ENCODE results near the gene UCHL3.

UCHL3 gene

DNA sequence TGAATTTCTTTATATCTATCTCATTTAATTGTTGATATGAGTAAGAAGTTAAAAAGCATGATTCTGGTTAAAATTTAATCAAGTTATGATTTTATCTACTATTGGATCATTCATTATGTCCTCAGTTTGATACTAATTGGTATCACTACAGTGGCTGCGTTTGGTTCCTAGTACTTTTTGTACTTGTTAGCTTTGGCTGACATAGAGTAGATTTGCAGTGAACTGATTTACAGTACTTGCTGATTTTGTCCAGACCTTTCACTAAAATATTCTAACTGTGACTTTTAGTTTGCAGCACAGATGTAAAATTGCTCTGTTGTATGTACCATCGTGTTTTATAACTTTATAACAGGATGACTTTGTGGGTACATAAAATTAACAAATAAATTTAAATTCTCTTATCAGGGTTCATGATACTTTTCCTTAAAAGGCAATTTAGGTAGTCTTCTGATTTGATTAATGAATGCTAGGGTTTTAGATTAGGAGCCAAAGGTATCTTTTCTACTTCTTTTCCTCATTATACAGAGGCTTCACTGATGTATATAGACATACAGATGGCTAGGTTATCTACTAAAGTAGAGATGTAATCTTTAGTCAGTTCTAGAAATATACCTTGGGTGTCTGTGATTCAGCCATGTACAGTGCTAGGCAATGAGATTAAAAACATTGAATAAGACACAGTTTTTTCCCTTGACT, 8.7 kb downstream of the UCHL3 start:
- DNase-seq (ENCODE audit: low read depth in 1 of 2, low spot score in 1 of 2): no peak
- in situ Hi-C loops (cut with HindIII; ENCODE audit: low pct_unique_long_range_greater_than_20kb, low sequenced_read_pairs): no loop called here
- no peak for TF ChIP-seq JUND (IDR thresholded peaks at IDR 0.05; ENCODE audit: low read depth)

DNA sequence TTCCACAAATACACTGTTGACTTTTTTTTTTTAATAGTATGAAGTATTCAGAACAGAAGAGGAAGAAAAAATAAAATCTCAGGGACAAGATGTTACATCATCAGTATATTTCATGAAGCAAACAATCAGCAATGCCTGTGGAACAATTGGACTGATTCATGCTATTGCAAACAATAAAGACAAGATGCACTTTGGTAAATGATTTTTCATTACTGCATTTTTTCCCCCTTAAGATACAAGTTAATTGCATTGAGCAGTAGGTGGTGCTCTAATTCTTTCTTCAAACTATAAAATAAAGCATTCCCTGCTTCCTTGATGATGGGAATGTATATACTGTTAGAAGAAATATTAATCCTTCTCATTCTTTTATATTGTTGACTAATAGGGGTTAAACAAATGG, 17.1 kb downstream of the UCHL3 start:
- in situ Hi-C loops (cut with HindIII; ENCODE audit: low pct_unique_long_range_greater_than_20kb, low sequenced_read_pairs): no loop called here
- TF ChIP-seq JUND (IDR thresholded peaks at IDR 0.05; ENCODE audit: low read depth): no peak
- peak in 1 of 2 experiments; percentile 34 for DNase-seq (ENCODE audit: low read depth in 1 of 2, low spot score in 1 of 2)

DNA sequence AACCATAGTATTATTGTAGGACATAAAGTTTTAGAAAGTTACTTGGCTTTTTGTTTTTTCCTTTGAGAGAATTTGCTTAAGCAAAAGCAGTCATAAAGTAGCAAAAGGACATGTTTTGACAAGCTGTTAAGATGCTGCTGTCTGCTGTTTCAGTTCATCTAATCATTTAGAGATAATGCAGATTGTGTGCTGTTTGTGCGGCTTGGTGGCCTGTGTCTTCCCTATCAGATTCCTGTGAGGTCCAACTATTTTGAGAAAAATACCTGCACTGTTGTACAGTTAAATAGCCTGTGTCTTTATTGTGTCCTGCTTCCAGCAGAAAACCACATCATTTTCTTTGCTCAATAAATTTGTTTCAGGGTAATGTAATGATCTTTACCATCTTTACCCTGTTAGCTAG, 20.0 kb downstream of the UCHL3 start:
- in situ Hi-C loops (cut with HindIII; ENCODE audit: low pct_unique_long_range_greater_than_20kb, low sequenced_read_pairs): no loop called here
- no peak for TF ChIP-seq JUND (IDR thresholded peaks at IDR 0.05; ENCODE audit: low read depth)
- no peak for DNase-seq (ENCODE audit: low read depth in 1 of 2, low spot score in 1 of 2)

DNA sequence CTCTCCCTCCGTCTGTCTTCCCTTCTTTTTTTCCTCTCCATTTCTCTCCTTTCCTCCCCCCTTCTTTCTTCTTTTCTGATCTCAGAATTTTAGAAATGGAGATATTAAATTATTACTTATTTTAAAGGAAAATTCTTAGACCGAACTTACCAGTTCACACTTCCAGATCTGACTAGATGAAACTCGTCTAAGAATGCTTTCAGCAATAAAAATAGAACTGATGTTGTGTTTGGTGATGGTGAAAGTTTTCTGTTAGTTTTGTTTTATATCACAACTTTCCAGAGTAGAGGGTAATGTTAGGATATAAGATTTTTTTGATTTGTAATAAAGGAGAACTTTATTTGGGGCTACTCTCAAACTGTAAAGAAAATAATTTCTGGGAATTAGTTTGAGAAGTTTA, 29.9 kb downstream of the UCHL3 start:
- in situ Hi-C loops (cut with HindIII; ENCODE audit: low pct_unique_long_range_greater_than_20kb, low sequenced_read_pairs): no loop called here
- no peak for TF ChIP-seq JUND (IDR thresholded peaks at IDR 0.05; ENCODE audit: low read depth)
- DNase-seq (ENCODE audit: low read depth in 1 of 2, low spot score in 1 of 2): no peak

DNA sequence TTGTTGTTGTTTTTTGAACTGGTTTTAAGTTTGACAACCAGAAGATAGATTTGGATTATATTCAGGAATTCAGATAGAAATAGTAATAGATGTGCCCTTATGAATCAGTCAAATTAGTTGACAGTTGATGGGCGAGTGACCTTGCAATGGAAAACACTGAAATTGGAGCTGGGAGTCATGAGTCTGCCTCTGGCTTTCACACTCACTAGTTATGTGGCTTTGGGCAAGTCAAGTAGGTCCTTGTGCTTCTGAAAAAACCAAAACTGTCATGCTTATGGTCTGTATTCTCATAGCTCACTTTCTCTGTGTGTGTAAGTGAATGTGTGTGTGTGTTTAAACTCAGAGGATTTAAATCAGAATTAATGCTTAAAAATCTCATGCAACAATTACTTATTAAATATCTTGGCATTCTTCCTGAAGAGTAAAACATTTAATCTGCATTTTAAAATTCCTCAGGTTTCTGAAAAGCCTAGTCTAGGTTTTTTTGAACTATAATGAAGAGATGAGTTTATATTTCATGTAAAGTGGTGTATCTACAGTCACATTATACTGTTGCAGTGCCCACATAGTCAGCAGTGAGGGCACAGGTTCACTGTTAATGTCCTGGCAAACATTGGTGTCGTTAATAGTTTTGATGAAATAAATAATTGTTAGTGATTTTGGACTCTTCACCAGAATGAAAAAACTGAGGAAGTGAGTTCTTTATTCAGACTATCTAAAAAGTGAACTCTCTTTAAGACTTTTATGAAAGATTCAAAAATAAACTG, 32.5 kb downstream of the UCHL3 start:
- TF ChIP-seq JUND (IDR thresholded peaks at IDR 0.05; ENCODE audit: low read depth): no peak
- in situ Hi-C loops (cut with HindIII; ENCODE audit: low pct_unique_long_range_greater_than_20kb, low sequenced_read_pairs): no loop called here
- no peak for DNase-seq (ENCODE audit: low read depth in 1 of 2, low spot score in 1 of 2)

DNA sequence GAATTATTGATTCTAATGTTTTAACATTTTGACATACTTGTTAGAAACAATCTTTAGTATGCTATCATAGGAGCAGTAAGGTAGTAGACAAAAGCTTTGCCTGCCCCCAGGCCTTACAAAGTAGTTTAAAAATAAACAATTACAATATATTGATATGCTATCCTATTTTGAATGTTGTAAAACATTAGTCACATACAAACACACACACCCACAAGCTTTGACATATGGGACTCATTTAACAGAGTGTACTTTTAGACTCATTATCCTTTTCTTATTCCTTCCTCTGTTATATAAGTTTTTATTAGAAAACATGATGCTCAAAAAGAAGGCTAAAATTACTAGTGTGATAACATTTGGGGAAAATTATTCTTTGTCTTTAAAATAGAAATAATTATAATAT, 33.5 kb downstream of the UCHL3 start:
- in situ Hi-C loops (cut with HindIII; ENCODE audit: low pct_unique_long_range_greater_than_20kb, low sequenced_read_pairs): no loop called here
- no peak for DNase-seq (ENCODE audit: low read depth in 1 of 2, low spot score in 1 of 2)
- no peak for TF ChIP-seq JUND (IDR thresholded peaks at IDR 0.05; ENCODE audit: low read depth)

DNA sequence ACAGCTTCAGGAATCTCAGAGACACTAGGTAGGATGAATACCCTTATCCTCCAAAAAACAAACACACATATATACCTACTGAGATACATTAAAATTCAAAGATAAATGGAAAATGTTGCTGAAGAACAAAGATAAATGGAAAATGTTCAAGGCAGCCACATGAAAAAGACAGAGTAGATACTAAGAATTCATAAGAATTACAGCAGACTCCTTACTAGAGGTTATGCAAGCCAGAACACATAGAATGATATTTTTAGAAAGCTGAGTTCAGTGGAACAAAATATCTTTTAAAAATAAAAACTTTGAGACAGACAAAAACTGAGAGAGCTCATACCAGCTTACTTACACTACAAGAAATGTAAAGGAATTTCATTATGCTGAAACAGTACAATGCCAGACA, 35.6 kb downstream of the UCHL3 start:
- TF ChIP-seq JUND (IDR thresholded peaks at IDR 0.05; ENCODE audit: low read depth): no peak

DNA sequence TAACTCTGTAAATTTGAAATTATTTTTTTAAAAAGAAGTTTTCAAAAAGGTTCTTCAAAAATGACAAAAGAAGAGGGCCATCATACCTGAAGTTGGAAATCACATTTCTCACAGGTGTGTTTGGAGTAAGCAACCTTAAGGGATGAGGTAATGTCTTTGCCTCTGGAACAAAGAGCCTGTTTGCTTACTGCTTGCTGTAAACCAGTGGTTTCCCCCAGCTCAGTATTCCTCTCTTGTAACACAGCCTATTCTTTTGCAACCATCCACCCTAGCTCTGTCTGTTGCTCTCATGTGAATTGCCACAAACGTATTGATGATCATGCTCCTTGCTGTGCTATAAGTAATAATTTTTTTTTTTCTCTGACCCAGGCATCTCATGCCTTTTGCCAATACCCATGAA, 38.1 kb downstream of the UCHL3 start:
- in situ Hi-C loops (cut with HindIII; ENCODE audit: low pct_unique_long_range_greater_than_20kb, low sequenced_read_pairs): no loop called here
- TF ChIP-seq JUND (IDR thresholded peaks at IDR 0.05; ENCODE audit: low read depth): no peak
- peak in 1 of 2 experiments; percentile 2 for DNase-seq (ENCODE audit: low read depth in 1 of 2, low spot score in 1 of 2)

More for the DNA sequence above, 35.6 kb downstream of the UCHL3 start:
- no peak for DNase-seq (ENCODE audit: low read depth in 1 of 2, low spot score in 1 of 2)
- in situ Hi-C loops (cut with HindIII; ENCODE audit: low pct_unique_long_range_greater_than_20kb, low sequenced_read_pairs): no loop called here

DNA sequence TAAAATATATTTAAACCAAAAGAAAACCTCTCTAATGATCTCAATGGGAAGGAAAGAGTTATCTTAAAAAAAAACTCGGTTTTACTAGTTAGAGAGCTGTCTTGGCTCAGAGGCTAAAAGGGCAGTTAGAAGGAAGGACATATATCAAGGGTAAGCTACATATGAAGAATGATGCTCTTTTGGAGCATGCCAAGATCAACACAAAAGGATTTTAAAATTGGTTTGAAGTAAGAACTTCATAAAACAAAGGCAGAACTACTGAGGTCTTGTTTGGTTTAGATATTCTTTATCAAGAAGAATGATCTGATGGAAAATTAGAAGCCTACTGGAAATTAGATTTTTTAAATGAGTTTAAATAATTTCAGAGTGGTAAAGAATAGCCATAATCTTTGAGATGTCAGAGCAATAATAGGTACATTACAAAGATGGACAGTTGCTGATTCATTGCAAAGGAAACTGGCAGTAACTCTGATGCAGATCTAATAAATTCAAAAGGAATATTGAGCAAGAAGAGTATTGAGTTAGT, 47.1 kb downstream of the UCHL3 start:
- in situ Hi-C loops (cut with HindIII; ENCODE audit: low pct_unique_long_range_greater_than_20kb, low sequenced_read_pairs): no loop called here
- TF ChIP-seq JUND (IDR thresholded peaks at IDR 0.05; ENCODE audit: low read depth): no peak
- no peak for DNase-seq (ENCODE audit: low read depth in 1 of 2, low spot score in 1 of 2)

DNA sequence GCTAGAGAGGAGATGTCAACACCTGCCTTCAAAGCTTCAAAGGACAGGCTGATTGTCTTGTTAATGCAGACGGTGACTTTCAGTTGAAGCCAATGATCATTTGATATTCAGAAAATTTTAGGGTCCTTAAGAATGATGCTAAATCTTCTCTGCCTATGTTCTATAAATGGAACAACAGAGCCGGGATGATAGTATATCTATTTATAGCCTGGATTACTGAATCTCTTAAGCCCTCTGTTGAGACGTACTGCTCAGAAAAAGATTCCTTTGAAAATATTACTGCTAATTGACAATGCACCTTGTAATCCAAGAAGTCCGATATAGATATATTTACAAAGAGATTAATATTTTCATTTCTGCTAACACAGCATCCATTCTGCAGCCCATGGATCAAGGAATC, 50.8 kb downstream of the UCHL3 start:
- DNase-seq (ENCODE audit: low read depth in 1 of 2, low spot score in 1 of 2): no peak
- in situ Hi-C loops (cut with HindIII; ENCODE audit: low pct_unique_long_range_greater_than_20kb, low sequenced_read_pairs): no loop called here
- TF ChIP-seq JUND (IDR thresholded peaks at IDR 0.05; ENCODE audit: low read depth): no peak

DNA sequence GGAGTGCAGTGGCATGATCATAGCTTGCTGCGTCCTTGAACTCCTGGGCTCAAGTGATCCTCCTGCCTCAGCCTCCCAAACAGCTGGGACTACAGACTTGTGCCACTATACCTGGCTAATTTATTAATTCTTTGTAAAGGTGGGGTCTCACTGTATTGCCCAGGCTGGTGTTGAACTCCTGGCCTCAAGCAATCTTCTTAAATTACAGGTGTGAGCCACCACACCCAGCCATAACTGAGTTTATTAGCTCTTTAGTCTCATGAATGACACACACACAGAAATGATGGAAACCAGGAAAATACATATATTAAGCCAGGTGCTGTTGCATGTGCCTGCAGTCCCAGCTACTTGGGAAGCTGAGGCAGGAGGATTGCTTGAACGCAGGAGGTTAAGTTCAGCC, 53.4 kb downstream of the UCHL3 start:
- no peak for DNase-seq (ENCODE audit: low read depth in 1 of 2, low spot score in 1 of 2)
- TF ChIP-seq JUND (IDR thresholded peaks at IDR 0.05; ENCODE audit: low read depth): no peak
- in situ Hi-C loops (cut with HindIII; ENCODE audit: low pct_unique_long_range_greater_than_20kb, low sequenced_read_pairs): no loop called here

DNA sequence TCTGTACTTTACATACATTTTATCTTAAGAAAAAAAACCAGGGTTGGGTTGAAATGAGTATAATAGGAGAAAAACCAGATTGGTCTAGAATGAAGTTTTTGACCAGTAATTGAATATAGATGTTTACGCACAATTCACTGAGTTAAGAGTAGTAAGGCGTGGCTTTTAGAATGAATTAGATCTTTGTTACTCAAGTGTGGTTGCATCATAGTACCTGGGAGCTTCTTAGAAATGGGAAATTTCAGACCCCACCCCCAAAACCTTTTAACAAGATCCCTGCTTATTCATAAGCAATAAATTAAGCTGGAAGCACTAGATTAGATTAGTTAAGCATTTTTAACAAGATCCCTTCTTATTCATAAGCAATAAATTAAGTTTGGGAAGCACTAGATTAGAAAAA, 57.9 kb downstream of the UCHL3 start:
- no peak for DNase-seq (ENCODE audit: low read depth in 1 of 2, low spot score in 1 of 2)
- in situ Hi-C loops (cut with HindIII; ENCODE audit: low pct_unique_long_range_greater_than_20kb, low sequenced_read_pairs): no loop called here
- TF ChIP-seq JUND (IDR thresholded peaks at IDR 0.05; ENCODE audit: low read depth): no peak

DNA sequence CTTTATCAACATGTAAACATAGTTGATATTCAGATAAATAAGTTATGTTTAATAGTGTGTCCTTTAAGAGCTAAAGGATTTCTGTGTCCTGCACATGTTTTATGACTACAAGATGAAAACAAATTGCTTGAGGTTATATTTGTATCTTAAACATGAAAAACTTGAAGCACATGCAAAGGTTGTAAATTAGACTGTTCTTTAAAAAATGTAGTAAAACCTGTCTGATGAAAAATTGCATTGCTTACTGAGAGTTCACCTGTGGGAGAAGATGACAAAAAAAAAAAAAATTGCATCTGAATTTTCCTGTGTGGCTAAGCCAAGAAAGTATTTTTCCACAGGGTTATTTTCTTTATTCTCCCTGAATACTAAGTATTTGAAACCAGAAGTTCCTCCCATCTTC, 60.9 kb downstream of the UCHL3 start:
- in situ Hi-C loops (cut with HindIII; ENCODE audit: low pct_unique_long_range_greater_than_20kb, low sequenced_read_pairs): no loop called here
- no peak for TF ChIP-seq JUND (IDR thresholded peaks at IDR 0.05; ENCODE audit: low read depth)
- peak in 1 of 2 experiments; percentile 60 for DNase-seq (ENCODE audit: low read depth in 1 of 2, low spot score in 1 of 2)

Measured in T47D (cell line).